PC-3 (cell line): ENCODE data around the gene CLPSL2.

ENCODE experiments used
- EZH2 ChIP-seq: fragments of 300-600 bp; sonication (generic); IDR thresholded peaks from one replicate; pipeline ENCODE4 v1.6.1; 2017; ENCODE audit warnings: antibody characterized with exemption, mild to moderate bottlenecking, low read length; ENCODE audit not compliant: unreplicated experiment
- EZH2phosphoT487 ChIP-seq: fragments of 300-600 bp; sonication (generic); IDR thresholded peaks from 2 replicates; pipeline ENCODE4 v1.6.1; 2018; ENCODE audit warnings: mild to moderate bottlenecking, antibody characterized with exemption, low read length, borderline replicate concordance
- TF ChIP-seq, protein P1 (sequence below): fragments of 300-600 bp; sonication (generic); conservative IDR thresholded peaks from 2 replicates; pipeline ENCODE4 v1.5.1; 2017; ENCODE audit warnings: antibody characterized with exemption, low read depth, mild to moderate bottlenecking, low read length

DNA sequence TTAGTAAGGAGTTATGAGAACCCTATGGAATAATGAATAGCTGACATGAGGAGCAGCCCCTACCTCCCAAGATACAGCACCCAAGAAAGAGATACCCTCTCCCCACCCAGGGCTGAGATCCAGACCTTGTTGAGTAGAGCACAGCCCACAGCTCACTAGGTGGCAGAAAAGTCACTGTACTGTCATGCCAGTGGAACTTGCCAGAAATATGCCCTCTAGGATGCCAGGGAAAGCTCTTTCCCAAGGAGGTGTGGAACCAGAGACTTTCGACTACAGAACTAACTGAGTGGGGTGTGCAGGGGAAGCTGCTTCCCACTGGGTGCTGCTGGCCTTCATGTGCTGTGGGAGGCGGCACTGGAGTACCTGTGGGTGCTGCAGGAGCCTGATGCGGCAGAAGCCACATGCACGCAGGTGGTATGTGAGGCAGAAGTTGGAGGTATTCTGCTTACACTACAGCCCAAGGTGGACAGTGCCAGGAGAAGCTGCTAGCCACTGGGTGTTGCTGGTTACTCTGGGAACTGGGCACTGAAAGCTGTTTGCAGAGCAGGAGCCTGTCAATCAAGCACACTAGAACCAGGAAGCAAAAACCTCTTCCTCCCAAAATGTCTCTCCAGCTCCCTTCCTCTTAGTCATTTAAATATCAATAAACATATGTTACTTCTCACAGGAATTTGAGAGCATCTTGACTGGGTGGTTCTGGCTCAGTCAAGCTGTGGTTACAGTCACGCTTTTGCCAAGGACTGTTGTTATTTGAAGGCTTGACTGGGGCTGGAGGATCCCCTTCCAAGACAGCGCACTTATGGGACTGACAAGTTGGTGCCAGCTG lies 21.7 kb upstream of the CLPSL2 start:
- TF ChIP-seq, protein P1, sequence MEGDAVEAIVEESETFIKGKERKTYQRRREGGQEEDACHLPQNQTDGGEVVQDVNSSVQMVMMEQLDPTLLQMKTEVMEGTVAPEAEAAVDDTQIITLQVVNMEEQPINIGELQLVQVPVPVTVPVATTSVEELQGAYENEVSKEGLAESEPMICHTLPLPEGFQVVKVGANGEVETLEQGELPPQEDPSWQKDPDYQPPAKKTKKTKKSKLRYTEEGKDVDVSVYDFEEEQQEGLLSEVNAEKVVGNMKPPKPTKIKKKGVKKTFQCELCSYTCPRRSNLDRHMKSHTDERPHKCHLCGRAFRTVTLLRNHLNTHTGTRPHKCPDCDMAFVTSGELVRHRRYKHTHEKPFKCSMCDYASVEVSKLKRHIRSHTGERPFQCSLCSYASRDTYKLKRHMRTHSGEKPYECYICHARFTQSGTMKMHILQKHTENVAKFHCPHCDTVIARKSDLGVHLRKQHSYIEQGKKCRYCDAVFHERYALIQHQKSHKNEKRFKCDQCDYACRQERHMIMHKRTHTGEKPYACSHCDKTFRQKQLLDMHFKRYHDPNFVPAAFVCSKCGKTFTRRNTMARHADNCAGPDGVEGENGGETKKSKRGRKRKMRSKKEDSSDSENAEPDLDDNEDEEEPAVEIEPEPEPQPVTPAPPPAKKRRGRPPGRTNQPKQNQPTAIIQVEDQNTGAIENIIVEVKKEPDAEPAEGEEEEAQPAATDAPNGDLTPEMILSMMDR: peak; percentile 30; the same call in 1 of the 2 replicates
- TF ChIP-seq EZH2: no peak
- TF ChIP-seq EZH2phosphoT487: no peak
